ENCODE results near the gene PLEKHA1.

The PLEKHA1 gene

GRCh38 chr10:122379537-122379936 lies 5.0 kb downstream of the PLEKHA1 start:
- Histone ChIP-seq H3K36me3 (ENCODE audit: insufficient read depth, low read length) (no peaks in the 10 kb centered on the region), H3K9ac (ENCODE audit: low read depth, low read length) (no peak overlapping the region), H3K9me3 (ENCODE audit: control insufficient read depth, insufficient read depth, low read length) (no peaks in the 10 kb centered on the region), H3K4me1 (ENCODE audit: insufficient read depth, low read length) (no peaks in the 10 kb centered on the region)

- H3K9ac ChIP-seq (ENCODE audit: low read depth, low read length): no peak overlapping the region
- H3K4me1 ChIP-seq (ENCODE audit: insufficient read depth, low read length): no peaks in the 10 kb centered on the region
- no peaks in the 10 kb centered on the region for H3K36me3 ChIP-seq (ENCODE audit: insufficient read depth, low read length)
- no peaks in the 10 kb centered on the region for H3K9me3 ChIP-seq (ENCODE audit: control insufficient read depth, insufficient read depth, low read length)
Measured at GRCh38 chr10:122380703-122381102, 6.2 kb downstream of the PLEKHA1 start.

GRCh38 chr10:122381680-122382079 lies 7.2 kb downstream of the PLEKHA1 start:
- Histone ChIP-seq H3K9ac (ENCODE audit: low read depth, low read length) (no peak overlapping the region), H3K36me3 (ENCODE audit: insufficient read depth, low read length) (no peaks in the 10 kb centered on the region), H3K9me3 (ENCODE audit: control insufficient read depth, insufficient read depth, low read length) (no peaks in the 10 kb centered on the region), H3K4me1 (ENCODE audit: insufficient read depth, low read length) (no peaks in the 10 kb centered on the region)

- H3K9ac ChIP-seq (ENCODE audit: low read depth, low read length): no peak overlapping the region
- H3K36me3 ChIP-seq (ENCODE audit: insufficient read depth, low read length): no peaks in the 10 kb centered on the region
- H3K9me3 ChIP-seq (ENCODE audit: control insufficient read depth, insufficient read depth, low read length): no peaks in the 10 kb centered on the region
- no peaks in the 10 kb centered on the region for H3K4me1 ChIP-seq (ENCODE audit: insufficient read depth, low read length)
Measured at GRCh38 chr10:122386514-122386913, 12.0 kb downstream of the PLEKHA1 start.

GRCh38 chr10:122387572-122387971 lies 13.1 kb downstream of the PLEKHA1 start:
- no peaks in the 10 kb centered on the region for H3K36me3 ChIP-seq (ENCODE audit: insufficient read depth, low read length)
- no peaks in the 10 kb centered on the region for H3K4me1 ChIP-seq (ENCODE audit: insufficient read depth, low read length)
- no peak overlapping the region for H3K9ac ChIP-seq (ENCODE audit: low read depth, low read length)
- H3K9me3 ChIP-seq (ENCODE audit: control insufficient read depth, insufficient read depth, low read length): no peaks in the 10 kb centered on the region

GRCh38 chr10:122388287-122388997 lies 13.9 kb downstream of the PLEKHA1 start:
- Histone ChIP-seq H3K9ac (ENCODE audit: low read depth, low read length) (no peak overlapping the region), H3K9me3 (ENCODE audit: control insufficient read depth, insufficient read depth, low read length) (no peaks in the 10 kb centered on the region), H3K4me1 (ENCODE audit: insufficient read depth, low read length) (no peaks in the 10 kb centered on the region), H3K36me3 (ENCODE audit: insufficient read depth, low read length) (no peaks in the 10 kb centered on the region)

- H3K36me3 ChIP-seq (ENCODE audit: insufficient read depth, low read length): no peaks in the 10 kb centered on the region
- no peaks in the 10 kb centered on the region for H3K9me3 ChIP-seq (ENCODE audit: control insufficient read depth, insufficient read depth, low read length)
- H3K9ac ChIP-seq (ENCODE audit: low read depth, low read length): no peak overlapping the region
- no peaks in the 10 kb centered on the region for H3K4me1 ChIP-seq (ENCODE audit: insufficient read depth, low read length)
Measured at GRCh38 chr10:122390271-122390670, 15.8 kb downstream of the PLEKHA1 start.

- no peaks in the 10 kb centered on the region for H3K36me3 ChIP-seq (ENCODE audit: insufficient read depth, low read length)
- H3K9me3 ChIP-seq (ENCODE audit: control insufficient read depth, insufficient read depth, low read length): no peaks in the 10 kb centered on the region
- H3K9ac ChIP-seq (ENCODE audit: low read depth, low read length): no peak overlapping the region
- no peaks in the 10 kb centered on the region for H3K4me1 ChIP-seq (ENCODE audit: insufficient read depth, low read length)
Measured at GRCh38 chr10:122390679-122391078, 16.2 kb downstream of the PLEKHA1 start.

GRCh38 chr10:122391875-122392274 lies 17.4 kb downstream of the PLEKHA1 start:
- Histone ChIP-seq H3K9me3 (ENCODE audit: control insufficient read depth, insufficient read depth, low read length) (no peaks in the 10 kb centered on the region), H3K36me3 (ENCODE audit: insufficient read depth, low read length) (no peaks in the 10 kb centered on the region), H3K9ac (ENCODE audit: low read depth, low read length) (no peak overlapping the region), H3K4me1 (ENCODE audit: insufficient read depth, low read length) (no peaks in the 10 kb centered on the region)

GRCh38 chr10:122392835-122393234 lies 18.3 kb downstream of the PLEKHA1 start:
- Histone ChIP-seq H3K4me1 (ENCODE audit: insufficient read depth, low read length) (no peaks in the 10 kb centered on the region), H3K9me3 (ENCODE audit: control insufficient read depth, insufficient read depth, low read length) (no peaks in the 10 kb centered on the region), H3K9ac (ENCODE audit: low read depth, low read length) (no peak overlapping the region), H3K36me3 (ENCODE audit: insufficient read depth, low read length) (peaks cover 2% of the 10 kb centered on the region; the same call in 1 of the 2 replicates)

GRCh38 chr10:122393288-122393687 lies 18.8 kb downstream of the PLEKHA1 start:
- no peak overlapping the region for H3K9ac ChIP-seq (ENCODE audit: low read depth, low read length)
- no peaks in the 10 kb centered on the region for H3K4me1 ChIP-seq (ENCODE audit: insufficient read depth, low read length)
- peaks cover 2% of the 10 kb centered on the region; the same call in 1 of the 2 replicates for H3K36me3 ChIP-seq (ENCODE audit: insufficient read depth, low read length)
- no peaks in the 10 kb centered on the region for H3K9me3 ChIP-seq (ENCODE audit: control insufficient read depth, insufficient read depth, low read length)

- Histone ChIP-seq H3K9ac (ENCODE audit: low read depth, low read length) (no peak overlapping the region), H3K9me3 (ENCODE audit: control insufficient read depth, insufficient read depth, low read length) (no peaks in the 10 kb centered on the region), H3K4me1 (ENCODE audit: insufficient read depth, low read length) (no peaks in the 10 kb centered on the region), H3K36me3 (ENCODE audit: insufficient read depth, low read length) (no peaks in the 10 kb centered on the region)
Measured at GRCh38 chr10:122402548-122403131, 28.1 kb downstream of the PLEKHA1 start.

- Histone ChIP-seq H3K9ac (ENCODE audit: low read depth, low read length) (no peak overlapping the region), H3K4me1 (ENCODE audit: insufficient read depth, low read length) (no peaks in the 10 kb centered on the region), H3K36me3 (ENCODE audit: insufficient read depth, low read length) (no peaks in the 10 kb centered on the region), H3K9me3 (ENCODE audit: control insufficient read depth, insufficient read depth, low read length) (no peaks in the 10 kb centered on the region)
Measured at GRCh38 chr10:122404576-122404975, 30.1 kb downstream of the PLEKHA1 start.

GRCh38 chr10:122407375-122408125 lies 33.0 kb downstream of the PLEKHA1 start:
- H3K9me3 ChIP-seq (ENCODE audit: control insufficient read depth, insufficient read depth, low read length): no peaks in the 10 kb centered on the region
- no peaks in the 10 kb centered on the region for H3K36me3 ChIP-seq (ENCODE audit: insufficient read depth, low read length)
- no peak overlapping the region for H3K9ac ChIP-seq (ENCODE audit: low read depth, low read length)
- H3K4me1 ChIP-seq (ENCODE audit: insufficient read depth, low read length): no peaks in the 10 kb centered on the region

- Histone ChIP-seq H3K9me3 (ENCODE audit: control insufficient read depth, insufficient read depth, low read length) (no peaks in the 10 kb centered on the region), H3K36me3 (ENCODE audit: insufficient read depth, low read length) (0 out of 2 replicates have a peak, but pooled peaks cover 3% of the 10 kb centered on the region), H3K9ac (ENCODE audit: low read depth, low read length) (no peak overlapping the region), H3K4me1 (ENCODE audit: insufficient read depth, low read length) (no peaks in the 10 kb centered on the region)
Measured at GRCh38 chr10:122413327-122413726, 38.8 kb downstream of the PLEKHA1 start.

Measured in ES-I3 (cell line).